Measurements from ENCODE around the gene SDSL.

DNA sequence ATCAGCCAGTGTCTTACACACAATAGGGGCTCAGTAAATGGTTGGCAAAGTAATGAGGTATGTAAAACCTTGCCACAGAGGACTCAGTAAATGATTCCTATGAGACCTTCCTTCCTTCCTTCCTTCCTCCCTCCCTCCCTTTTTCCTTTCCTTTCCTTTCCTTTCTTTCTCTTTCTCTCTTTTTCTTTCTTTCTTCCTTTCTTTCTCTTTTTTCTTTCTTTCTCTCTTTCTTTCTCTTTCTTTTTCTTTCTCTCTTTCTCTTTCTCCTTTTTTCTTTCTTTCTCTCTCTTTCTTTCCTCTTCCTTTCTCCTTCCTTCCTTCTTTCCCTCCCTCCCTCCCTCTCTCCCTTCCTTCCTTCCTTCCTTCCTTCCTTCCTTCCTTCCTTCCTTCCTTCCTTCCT is 26.0 kb upstream of the SDSL start:
- TF ChIP-seq CTCF (IDR thresholded peaks at IDR 0.05): no peak
- no peak for TF ChIP-seq EP300 (IDR thresholded peaks at IDR 0.05)
